Activated CD4-positive, alpha-beta T cell treated with anti-CD3 and anti-CD28 coated beads for 24 hours (primary cell): ENCODE measurements around the gene PDZD8.

Source experiments
- DNase-seq, 2 donors: peaks; one replicate each; pipeline ENCODE4 v3.0.0-alpha.2; 2020; ENCODE audit warnings: low read depth in 2 of 2

Gene PDZD8

GRCh38 chr10:117391436-117392205 lies 16.4 kb upstream of the PDZD8 start:
- no peak for DNase-seq

- DNase-seq: no peak
Measured at GRCh38 chr10:117390420-117390819, 15.2 kb upstream of the PDZD8 start.

- DNase-seq: no peak
Measured at GRCh38 chr10:117386805-117387204, 11.6 kb upstream of the PDZD8 start.

DNA sequence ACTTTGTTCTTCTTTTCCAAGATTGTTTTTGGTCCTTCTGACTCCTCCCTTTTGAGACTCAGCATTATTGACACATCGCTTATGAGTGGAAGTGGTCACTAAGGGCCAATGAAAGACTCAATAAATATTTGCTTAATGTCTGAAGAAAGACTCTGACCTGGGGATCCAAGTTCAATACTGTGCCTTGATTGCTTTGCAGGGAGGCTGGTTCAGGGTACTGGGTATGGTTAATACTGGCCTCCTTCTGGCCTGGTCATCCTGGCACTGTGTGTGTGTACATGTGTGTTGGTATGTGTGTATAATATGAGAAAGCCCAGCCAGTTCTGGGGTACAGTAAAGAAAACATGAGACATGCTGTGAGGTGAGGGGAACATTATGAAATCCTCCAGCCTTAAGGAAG lies 7.6 kb upstream of the PDZD8 start:
- no peak for DNase-seq

DNA sequence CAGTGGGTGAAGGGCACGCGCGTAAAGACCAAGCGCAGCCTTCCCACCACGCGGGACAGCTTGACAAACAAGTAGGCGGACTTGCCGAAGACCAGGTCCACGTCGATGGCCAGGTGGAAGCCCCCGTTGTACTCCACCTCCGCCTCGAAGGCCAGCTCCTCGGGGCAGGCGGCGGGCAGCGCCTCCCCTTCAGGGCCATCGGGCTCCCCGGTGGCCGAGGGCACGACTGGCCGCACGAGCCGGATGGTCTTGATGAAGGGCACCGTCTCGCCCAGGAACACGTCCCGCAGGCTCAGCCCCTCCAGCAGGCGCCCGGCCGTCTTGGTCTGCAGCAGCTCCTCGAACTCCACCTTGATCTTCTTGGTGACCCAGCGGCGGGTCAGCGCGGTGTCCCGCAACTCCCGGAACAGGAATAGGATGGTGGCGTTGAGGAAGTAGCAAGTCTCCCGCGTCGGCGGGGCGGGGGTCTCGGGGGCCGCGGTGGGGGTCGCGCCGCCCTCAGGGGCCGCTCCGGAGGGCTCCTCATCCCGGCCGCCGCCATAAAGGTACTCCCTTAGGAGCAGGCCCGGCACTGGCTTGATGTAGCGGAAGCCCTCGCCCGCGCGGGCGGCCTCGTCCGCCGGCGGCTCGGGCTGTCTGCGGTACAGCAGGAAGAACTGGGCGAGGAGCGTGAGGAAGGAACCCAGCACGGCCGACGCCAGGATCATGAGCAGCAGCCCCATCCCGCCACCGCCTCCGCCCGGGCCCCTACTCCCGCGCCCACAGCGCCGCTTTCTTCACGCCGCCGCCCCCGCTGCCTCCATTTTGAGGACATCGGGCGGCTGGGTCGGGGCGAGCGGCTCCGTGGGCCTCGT lies 507 bp downstream of the PDZD8 start:
- DNase-seq: peak in 1 of 2 donors; percentile 0

- peak in 1 of 2 donors; percentile 4 for DNase-seq
Measured at GRCh38 chr10:117373823-117374505, 1.3 kb downstream of the PDZD8 start.

DNA sequence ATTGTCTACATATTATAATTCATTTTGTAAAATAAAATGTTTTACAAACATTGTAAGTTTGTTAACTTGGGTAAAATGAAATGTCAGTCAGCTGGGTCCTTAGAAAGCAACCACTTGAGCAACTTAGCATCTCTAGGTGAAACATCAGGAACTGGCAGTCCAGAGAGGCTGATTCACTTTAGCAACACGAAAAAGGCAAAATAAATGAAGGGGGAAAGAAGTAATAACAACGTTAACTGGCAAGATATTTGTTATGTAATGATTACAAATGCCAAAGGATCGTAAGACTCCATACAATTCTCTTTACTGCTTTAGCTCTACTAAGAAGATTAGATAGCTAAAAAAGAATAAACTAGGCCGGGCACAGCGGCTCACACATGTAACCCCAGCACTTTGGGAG lies 5.0 kb downstream of the PDZD8 start:
- no peak for DNase-seq

DNA sequence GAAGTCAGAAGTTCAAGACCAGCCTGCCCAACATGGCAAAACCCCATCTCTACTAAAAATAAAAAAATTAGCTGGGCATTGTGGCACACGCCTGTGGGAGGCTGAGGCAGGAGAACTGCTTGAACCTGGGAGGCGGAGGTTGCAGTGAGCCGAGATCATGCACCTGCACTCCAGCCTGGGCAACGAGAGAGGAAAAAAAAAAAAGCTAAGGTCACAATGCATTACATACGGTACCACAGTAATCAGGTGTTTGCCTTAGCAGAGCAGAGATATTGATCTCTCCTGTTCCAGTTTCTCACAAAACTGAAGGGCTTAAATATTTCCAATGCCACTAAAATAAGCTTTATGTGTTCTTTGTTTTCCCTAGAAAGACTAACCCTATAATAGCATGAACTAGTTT lies 7.5 kb downstream of the PDZD8 start:
- no peak for DNase-seq

- no peak for DNase-seq
Measured at GRCh38 chr10:117366741-117367140, 8.5 kb downstream of the PDZD8 start.

- no peak for DNase-seq
Measured at GRCh38 chr10:117365612-117366011, 9.6 kb downstream of the PDZD8 start.

- DNase-seq: no peak
Measured at GRCh38 chr10:117364110-117364960, 10.9 kb downstream of the PDZD8 start.

DNA sequence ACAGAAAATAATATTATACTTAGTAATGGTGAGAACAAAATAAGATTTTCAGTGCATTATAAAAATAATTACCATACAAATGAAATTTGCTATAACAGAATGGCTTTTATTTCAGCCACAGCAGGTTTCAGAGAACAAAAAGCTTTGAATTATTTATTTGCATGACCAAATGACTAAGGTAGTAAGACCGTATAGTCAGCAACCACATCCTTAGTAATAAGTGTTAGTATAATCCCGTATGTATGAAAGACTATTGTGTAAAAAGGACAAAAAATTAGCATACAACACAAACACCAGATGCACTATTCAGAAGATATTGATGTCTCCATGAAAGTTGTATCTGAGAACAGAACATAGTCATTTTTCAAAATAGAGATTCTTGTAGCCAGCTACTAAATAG lies 12.2 kb downstream of the PDZD8 start:
- no peak for DNase-seq

- DNase-seq: no peak
Measured at GRCh38 chr10:117362313-117362712, 12.9 kb downstream of the PDZD8 start.

DNA sequence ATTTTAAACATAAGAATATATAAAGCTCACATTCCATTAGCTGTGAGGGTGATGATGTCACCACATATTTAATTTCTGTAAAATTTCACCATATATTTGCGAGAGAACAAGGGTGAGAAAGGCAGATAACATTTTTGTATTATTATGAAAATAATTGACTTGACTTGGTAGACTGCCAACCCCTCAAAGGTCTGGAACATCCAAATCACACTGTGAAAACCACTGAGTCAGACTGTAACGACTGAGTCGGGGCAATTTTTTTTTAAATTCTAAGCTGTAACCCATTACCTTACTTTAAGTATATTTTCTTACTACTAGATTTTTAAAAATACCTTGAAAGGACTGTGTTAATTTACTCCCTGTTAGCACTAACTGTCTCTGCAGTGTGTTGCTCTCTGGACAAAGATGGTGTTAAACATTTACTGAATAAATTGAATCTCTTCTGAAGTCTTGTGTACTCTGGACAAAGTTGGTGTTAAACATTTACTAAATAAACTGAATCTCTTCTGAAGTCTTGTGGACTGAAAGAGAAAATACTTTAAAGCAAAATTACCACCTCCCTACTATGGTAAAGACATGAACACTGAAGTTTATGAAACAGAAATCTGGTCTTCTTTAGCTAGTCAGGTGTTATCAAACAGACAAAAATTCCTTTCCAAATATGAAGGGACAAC lies 14.1 kb downstream of the PDZD8 start:
- DNase-seq: no peak

DNA sequence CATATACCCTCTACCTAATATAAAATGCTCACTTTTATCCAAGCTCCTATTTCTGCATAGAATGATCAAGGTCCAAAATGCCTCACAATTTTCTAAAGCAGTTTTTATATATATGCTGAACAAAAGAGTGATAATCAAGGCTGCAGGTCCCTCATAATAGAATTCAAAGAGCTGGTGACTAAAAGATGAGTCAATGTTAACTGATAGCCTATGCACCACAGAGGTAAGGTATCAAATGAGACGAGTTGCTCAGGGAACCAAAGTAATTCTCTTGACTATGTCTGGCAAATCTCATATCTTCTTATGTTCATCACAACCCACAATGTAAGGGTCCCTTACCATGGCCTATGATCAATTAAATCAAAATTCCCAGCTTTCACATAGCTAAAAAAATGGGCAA lies 15.2 kb downstream of the PDZD8 start:
- no peak for DNase-seq

GRCh38 chr10:117355072-117355471 lies 20.2 kb downstream of the PDZD8 start:
- no peak for DNase-seq

DNA sequence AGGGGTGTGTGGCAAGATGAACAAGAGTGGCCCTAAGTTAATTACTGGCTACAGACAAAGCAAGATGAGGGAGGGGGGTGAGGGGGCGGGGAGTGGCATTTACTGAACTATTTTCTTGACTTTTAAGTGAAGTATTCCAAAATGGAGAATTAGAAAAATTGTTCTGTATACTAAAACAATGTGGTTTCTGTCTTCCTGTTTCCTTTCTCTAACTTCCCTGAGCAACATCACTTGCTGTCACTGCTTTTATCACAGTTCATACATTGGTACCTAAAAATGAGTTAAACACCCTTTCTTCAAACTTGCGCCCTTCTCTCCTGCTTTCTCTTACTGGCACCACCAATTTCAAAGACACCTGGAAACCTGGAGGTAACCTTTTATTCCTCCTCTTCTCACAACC lies 21.6 kb downstream of the PDZD8 start:
- no peak for DNase-seq

DNA sequence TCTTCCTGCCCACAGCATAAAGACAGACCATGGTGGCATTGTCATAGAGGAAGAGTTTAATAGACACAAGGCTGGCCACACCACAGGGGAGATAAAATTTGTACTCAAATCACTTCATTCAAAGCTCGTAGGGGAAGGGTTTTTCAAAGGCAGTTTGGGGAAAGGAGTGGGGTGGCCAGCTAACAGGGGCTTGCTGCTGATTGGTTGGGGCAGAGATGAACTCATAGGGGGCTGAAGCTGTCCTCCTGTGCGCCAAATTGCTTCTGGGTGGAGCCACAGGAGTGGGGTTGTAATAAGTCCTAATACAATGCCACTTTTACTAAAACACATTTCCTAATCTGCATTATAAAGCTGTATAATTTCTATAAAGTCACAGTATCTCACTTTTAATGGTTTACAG lies 22.5 kb downstream of the PDZD8 start:
- DNase-seq: no peak

GRCh38 chr10:117351996-117352395 lies 23.2 kb downstream of the PDZD8 start:
- DNase-seq: no peak

GRCh38 chr10:117351558-117351957 lies 23.7 kb downstream of the PDZD8 start:
- DNase-seq: no peak

GRCh38 chr10:117350909-117351308 lies 24.3 kb downstream of the PDZD8 start:
- no peak for DNase-seq
